GM03348 (cell line): ENCODE measurements around the gene ALDH1L1.

Experiments
- DNase-seq: peaks from one replicate; pipeline ENCODE4 v3.0.0; 2012; ENCODE audit warnings: low spot score

The ALDH1L1 gene

DNA sequence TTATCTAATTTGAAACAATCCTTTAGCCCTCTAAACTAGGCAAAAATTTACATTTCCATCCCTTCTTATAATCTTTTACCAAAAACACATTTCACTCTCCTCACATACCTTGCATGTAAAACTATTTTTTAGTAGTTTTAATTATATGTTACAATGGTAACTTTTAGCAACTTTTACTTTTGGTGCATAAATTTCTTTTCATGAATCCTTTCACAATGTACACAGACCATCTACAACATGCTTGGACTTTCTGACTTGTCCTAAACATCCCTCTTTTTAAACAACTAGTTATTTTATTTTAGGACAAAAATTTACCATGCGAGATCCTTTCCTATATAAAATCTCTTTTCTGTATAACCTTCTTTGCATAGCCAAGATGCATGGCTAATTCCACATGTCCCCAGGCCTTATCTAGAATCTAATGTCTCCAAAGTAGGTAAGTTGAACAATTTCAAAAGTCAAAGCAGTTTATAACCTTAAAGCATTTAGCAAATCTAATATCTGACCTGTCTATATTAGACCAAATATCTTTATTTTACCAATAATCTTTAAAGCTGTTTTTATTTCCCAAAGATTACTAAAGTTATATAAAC lies 14.4 kb upstream of the ALDH1L1 start:
- no peak for DNase-seq

DNA sequence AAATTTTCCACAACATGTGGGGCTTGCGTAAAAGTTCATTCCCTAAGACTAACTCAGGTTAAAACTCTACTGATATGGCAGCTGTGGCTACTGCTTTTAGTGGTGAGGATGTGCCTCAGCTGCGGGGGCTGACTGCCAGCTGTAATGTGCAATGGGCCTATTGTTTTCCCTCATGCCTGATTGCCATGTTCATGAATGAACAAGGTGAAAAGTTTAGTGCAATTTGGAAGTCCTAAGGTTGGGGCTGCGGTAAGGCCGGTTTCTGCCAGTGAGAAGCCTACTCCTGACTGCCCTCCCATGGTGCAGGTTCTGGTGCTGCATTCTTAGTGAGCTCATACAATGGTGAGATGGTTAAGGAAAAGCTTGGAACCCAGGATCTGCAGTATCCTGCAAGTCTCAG lies 10.9 kb upstream of the ALDH1L1 start:
- no peak for DNase-seq

DNA sequence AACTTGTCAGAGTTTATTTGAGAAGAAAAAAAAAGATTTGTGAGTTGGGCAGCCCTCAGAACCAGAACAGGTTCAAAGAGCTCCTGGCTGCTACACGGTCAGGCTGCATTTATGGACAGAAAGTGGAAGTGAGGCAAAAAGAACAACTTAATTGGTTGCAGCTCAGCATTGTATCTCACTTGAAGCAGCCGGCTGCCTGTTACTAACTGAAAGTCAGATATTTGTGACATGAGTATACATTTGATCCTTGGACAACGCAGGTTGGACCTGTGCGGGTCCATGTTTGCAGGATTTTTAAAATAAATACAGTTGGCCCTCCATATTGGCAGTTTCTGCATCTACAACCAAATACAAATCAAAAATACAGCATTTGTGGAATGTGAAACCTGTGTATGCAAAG lies 7.5 kb upstream of the ALDH1L1 start:
- no peak for DNase-seq

DNA sequence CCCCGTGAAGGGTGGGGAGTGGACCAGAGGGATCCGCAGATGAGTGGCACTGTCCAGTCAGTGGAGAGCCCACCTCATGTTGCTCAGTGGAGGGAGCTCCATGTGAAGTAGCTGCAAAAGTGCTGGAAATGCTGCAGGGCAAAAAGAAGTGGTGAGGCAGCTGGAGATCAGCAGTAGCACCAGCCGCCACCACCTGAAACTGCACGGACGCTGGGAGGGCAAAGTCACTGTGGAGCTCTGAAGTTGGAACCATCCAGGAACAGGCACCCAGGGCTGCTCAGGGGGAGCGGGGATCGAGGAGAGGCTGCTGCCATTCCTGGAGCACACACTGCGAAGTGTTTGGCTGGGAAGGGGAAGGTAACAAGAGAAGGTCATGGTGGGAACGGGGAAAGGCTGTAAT lies 6.4 kb upstream of the ALDH1L1 start:
- no peak for DNase-seq

DNA sequence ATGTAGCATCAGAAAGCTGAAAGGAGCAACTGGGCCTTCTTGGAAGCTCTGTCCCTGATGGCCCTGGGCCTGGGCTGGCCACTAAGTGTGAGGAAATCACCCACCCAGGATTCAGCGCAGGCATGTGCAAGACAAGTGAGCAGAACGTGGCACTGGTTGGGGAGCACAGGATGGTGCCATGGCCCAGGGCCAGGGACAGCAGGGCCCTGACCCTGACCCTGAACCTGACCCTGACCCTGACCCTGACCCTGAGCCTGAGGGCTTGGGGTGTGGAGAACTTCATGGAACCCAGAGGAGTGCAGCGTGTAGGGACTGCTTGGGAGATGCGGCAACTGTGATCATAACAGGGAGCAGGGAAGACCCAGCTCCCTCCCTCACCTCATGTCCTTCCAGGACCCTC lies 5.9 kb upstream of the ALDH1L1 start:
- no peak for DNase-seq

DNA sequence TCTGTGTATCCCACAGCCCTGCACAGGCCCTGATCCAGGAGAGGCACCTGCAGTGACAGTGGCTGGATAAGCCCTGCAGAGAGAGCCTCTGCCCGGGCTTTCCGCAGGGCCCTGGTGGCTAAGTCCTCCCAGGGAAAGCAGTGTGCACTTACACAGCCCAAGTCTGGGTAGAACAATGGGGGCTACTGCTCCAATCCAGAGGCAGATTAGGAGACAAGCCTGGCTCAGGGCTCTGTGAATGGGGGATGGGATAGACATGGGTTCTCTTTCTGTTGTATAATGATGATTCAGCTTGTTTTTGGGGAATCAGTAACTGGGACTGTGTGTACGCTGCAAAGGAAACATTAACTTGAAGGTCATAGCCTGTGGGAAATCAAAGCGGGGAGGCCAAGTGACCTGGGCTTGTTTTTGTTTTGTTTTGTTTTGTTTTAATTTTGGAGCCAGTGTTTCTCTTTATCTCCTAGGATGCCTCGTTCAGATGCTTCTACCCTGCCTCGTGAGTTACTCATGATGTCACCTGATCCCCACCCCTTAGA lies 4.1 kb upstream of the ALDH1L1 start:
- no peak for DNase-seq

DNA sequence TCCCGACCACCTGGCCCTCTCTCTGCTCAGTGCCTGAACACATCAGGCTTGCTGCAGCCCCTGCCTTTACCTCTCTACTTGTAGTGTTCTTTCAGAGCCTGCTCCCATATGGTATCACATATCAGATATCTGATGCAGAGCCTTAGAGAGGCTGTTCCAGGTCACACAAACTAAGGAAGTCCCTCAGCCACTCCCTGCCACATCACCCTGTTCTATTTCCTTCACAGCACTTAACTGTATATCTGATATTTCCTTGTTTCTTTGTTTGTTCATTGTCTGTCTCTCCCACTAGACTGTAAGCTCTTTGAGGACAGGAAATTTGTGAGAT lies 976 bp upstream of the ALDH1L1 start:
- DNase-seq: no peak

DNA sequence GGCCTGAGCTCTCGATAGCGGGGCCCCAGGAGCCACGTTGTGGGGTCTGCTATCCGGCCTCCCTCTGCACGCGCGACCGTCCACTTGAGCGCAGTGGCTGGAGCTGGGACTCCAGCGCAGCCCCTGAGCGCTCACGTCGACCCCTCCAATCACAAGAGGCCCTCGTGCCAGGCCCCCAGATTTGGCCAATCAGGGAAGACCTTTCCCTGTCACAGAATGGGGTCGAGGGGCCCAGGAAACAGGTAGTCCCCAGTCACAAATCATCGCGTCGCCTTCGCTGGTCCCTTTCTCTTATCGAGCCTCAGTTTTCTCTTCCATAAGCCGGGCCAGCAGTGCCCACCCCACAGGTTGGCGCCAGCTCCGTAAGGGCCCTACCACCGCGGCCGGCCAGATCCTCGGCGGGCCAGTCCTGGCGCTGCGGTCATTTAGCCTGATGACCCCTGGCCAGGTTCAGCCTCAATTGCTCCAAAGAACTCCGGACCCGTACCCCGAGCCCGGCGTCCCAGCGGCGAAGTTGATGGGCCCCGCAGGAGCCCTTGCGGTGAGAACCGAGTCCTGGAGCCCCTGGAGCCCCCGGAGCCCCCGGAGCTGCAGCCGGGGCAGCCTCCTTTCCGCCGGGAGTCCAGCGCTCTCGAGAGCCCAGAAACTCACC lies 435 bp downstream of the ALDH1L1 start:
- no peak for DNase-seq

DNA sequence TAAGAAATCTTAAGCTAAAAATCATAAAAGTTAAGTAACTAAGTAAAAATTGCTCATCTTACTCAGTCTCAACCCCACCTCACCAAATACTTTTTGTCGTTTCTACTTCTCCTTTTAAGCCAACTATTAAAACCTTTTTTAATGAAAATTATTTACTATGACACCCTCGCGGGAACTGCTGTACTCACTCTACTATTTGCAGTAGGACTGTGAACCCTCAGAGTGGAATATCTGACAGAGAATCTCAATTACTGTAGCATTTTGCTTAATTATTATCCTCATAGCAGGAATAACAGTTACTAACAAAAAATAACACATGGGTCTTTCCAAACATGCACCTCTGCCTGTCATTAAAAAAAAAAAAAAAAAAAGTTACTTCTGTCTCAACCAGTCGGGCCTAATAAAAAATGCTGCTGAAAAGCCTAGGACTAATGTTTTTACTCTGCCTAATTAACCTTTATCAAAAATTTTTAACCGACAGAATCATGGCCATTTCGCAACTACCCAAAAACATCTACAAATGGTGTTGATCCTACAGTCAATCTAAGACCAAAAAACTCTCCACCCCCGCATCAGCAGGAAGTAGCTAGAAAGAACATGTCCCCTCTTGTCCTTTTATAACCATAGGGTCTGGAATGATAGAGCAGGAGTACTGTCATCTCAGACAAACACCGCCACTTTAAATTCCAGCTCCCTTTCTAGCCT lies 10.2 kb downstream of the ALDH1L1 start:
- DNase-seq: no peak

DNA sequence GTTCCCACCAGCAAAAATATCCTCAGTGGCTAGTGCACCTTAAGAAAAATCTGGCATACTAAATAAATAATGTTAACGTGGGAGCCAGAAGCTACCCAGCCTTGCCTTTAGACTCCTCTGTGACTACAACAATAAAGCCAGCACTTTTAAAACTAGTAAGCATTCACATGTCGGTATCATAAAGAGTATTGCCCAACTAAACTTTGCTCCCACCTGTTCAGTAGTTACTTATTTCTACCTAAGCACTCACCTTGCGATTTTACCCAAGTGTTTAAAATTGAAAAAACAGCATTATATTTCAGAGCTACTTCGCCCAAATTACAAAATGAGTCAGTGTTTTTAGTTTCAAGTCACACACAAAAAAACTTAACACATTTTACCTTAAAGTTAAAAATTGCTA lies 12.8 kb downstream of the ALDH1L1 start:
- no peak for DNase-seq

DNA sequence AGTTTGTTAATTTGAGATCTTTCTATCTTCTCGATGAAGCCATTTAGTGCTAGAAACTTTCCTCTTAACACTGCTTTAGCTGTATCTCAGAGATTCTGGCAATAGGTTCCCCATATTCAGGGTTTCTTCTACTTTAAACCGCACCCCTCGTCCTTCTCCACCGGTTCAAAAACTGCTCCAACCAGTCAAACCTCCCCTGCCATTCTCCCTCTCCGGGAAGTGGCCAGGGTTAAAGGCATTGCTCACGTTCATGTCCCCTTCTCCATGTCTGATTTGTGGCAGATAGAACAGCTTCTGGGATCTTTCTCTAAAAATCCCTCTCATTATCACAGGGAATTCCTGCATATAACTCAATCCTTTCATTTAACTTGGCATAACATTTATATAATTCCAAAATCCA lies 14.4 kb downstream of the ALDH1L1 start:
- DNase-seq: no peak

DNA sequence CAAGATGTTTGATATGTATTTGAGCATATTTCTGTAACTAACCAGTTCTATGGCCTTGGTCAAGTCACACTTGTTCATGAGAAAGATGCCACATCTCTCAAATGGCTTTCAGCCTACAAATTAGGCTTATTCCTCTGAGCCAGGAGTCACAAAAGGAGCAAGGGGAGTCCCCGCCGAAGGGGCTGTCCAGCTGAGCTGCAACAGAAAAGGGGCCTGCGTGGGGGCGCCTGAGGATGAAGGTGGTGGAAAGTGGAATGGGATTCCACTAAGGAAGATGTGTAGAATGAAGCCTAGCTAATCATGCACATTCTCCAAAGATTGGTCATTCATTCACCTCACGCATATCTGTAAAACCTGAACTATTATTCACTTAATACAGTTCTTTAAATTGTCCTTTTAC lies 19.1 kb downstream of the ALDH1L1 start:
- DNase-seq: no peak

DNA sequence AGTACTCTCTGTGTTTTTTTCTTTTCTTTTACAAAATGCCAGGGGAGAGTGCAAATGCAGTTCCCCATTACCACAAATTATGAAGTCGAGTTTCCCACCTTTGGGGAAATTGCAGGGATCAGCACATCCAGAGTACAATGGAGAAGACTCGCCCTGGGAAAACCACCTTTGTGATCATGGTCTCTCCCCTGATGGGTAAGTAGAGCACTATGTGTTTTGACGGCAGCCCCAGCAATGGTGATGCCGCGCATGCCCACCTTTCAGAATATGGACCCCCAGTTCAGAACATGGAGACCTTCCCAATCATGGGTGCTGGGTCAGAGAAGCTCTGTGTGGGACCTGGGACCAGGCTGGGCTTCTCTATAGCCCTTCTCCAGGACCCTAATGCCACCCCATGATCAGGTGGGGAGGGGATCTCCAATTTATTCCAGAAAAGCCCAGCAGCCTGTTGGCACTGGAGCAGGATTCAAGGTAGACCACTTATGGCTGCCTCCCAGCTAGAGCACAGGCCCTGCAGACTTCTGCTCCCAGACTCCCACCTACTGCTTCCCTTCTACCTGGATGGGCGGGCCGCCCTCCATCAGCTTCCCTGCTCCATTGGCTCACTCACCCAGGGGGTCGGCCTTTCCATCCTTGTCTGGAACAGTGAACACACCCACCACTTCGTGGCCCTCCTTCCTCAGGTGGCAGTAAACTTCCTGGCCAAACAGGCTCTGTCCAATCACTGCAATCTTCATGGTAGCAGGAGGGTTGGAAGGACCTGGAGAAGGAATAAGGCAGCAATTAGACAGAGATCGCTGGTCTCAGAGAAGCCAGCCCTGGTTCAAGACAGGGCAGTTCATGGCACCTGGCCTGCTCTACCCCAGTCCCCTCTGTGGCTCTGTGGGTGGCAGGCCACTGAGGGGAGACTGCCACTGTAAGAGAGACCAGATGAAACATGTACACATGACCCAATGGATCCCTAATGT lies 19.9 kb downstream of the ALDH1L1 start:
- DNase-seq: no peak

DNA sequence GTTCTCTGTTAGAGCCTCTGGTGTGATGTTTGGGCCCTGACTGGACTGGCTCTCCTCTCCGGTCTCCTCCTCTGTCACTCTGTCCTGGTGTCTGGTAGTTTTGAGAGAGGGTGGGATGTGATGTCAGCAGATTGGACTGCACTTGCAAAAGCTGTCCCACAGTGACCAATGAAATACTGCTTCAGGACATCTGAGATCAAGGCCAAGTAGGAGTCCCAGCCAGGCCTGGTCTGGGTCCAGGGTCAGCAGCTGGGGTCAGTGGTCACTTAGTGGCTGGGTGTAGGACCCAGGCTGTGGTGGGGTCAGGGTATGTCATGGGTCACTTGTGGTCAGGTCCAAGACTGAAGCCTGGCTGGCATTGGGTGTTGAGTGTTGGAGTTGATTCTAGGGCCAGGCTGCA lies 20.9 kb downstream of the ALDH1L1 start:
- peak; percentile 5 for DNase-seq

DNA sequence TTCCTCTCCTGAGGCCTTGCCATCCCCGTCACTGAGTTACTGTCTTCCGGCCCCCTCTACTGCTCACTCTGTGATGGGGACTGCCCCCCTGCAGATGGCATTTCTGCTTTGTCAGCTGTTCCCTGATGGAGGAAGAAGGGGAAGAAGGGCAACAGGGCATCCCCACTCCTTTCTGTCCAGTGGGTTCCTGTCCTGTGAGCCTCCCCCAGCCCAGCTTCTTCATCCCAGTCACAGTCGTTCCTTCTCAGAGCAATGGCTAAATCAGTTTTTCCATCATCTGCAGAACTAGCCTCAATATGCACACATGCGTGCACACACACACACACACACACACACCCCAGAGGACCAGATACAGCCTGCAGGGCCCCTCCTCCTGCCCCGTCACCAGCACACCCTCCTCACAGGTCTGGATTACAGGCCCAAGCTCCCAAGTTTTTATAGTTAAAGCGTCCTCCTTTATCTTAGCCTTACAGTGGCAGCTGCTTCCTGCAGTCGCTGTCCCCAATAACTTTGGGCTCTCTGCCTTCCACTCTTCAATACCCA lies 21.4 kb downstream of the ALDH1L1 start:
- no peak for DNase-seq

DNA sequence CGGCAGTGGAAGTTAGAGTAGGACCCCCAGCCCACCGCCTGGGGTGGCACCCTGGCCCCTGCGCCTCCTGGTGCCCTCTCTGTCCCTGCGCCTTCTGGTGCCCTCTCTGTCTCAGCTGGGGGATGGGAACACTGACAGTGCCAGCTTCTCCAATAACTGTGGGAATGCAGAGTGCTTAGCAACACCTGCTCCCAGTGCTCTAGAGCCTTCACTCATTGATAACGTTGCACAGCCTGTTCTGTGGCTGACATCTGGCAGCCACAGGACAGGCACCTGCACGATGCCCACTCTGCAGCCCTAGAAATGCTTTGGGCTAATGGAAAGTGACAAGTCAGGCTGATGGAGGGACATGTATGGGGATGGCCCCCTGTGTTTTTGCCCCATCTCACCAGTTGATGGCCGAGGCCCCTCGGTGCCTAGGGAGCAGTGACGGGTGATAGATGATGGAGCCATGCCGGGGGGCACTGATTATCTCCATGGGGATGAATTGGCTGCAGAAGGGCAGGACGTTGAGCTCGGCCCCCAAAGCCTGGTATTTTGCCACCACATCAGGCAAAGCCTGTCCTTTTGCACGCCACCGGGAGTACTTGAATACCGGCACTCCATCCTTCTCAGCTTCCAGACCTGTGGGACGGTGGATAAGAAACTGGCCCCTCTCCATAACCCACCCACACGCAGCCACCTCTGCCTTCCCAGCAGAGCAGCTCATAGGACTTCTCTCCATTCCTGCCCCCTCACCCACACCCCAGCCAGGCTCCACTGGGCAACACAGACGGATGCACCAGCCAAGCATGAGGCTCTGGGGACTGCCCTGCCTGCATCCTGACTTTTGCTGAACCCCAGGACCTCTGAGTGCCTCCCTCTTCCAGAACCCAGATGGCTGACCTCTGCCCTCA lies 22.1 kb downstream of the ALDH1L1 start:
- DNase-seq: no peak

DNA sequence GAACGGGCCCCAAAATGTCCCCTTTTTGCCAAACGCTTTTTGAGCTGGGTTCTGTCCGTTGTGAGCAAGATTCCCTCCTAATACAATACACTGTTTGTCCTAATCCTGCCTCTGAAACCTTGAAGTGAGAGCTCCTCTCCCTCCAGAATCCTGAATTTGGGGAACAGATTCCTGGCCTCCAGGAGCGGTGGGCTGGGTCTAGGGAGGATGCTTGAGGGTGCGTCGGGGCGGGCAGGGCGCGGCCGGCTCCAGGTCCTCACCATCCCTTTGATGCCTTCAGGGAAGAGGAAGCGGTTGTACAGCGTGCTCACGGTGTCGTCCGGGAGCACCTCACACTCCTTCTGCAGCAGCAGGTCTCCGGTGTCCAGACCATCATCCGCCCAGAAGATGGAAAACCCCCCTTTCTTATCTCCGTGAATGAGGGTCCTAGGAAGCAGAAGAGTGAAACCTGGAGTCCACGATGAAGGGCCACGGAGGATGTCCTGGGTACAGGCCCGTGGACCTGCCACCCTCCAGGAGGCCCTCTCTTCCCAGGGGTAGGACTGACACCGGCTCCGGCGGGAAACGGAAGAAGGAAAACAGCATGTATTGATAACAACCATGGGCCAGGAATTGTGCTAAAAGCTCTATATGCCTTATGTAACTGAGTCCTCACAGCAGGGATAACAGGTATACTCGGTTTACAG lies 23.2 kb downstream of the ALDH1L1 start:
- no peak for DNase-seq

DNA sequence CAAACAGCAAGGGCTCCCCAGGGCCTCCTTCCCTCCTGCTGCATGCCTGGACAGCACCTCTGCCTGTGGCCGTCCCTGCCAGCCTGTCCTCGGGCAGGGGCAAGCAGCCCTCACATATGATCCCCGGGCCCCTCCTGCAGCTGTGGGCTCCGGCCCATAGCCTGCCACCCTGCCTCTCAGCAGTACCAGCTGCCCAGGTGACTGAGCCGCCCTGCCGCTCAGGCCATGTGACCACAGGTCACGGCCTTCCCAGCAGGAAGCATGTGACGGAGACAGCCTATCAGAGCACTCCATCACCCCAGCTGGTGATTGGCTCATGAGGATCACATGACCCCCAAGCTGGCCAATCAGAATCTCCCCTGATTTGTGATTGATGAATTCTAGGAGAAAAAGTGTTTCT lies 23.9 kb downstream of the ALDH1L1 start:
- peak; percentile 36 for DNase-seq

DNA sequence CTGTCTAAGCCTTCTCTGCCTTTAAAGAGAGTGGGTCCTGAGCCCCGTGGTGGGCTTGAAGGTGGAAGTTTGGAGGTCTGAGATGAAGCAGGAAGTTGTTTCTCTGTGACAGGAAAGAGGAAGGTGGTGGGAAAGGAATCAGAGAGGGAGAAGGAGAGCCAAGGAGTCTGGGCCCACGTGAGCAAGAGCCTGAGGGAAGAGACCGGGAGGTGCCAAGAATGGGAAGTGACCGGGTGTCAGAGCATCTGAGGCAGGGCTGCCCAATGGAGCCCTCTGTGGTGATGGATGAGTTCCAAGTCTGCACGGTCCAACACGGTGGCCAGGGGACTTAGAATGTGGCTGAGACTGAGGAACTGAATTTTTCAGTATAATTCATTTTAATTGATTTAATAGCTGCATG lies 24.6 kb downstream of the ALDH1L1 start:
- DNase-seq: no peak

DNA sequence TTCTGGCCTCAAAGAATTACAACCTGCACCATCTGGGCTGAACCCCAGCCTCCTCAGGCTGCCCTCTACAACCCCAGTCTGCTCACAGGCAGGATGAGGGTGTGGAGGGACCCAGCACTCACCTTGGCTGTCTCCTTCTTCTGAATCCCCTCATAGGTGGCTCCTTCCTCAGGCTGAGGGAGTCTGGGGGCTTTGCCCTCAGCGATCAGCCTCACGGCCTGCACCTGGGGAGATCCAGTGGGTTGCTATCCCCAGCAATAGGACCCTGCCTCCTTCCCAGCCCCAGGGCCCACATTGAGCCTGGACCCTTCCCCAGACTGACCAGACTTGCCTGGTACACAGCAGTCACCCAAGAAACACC lies 25.1 kb downstream of the ALDH1L1 start:
- DNase-seq: no peak
